Mesendoderm (in vitro differentiated cells): Measurements from ENCODE around the gene DOCK2.

Source experiments
- DNase-seq: peaks from one replicate; pipeline ENCODE4 v3.0.0; 2013
- H2AK5ac ChIP-seq: 2 replicates; pipeline ENCODE4 v1.6.1; 2013; ENCODE audit warnings: low read length, inconsistent platforms
- H2BK120ac ChIP-seq: 2 replicates; pipeline ENCODE4 v1.6.1; 2013; ENCODE audit warnings: low read depth, mild to moderate bottlenecking, low read length, moderate library complexity, mixed read lengths
- H2BK15ac ChIP-seq: replicated peaks from 2 replicates; pipeline ENCODE4 v1.6.1; 2013; ENCODE audit warnings: low read depth, mild to moderate bottlenecking, moderate library complexity
- H2BK5ac ChIP-seq: 2 replicates; pipeline ENCODE4 v1.6.1; 2013; ENCODE audit warnings: low read length, inconsistent platforms
- H3K18ac ChIP-seq: 2 replicates; pipeline ENCODE4 v1.6.1; 2013; ENCODE audit warnings: mild to moderate bottlenecking, low read length, mixed read lengths
- H3K23ac ChIP-seq: one replicate; pipeline ENCODE4 v1.6.1; 2013; ENCODE audit warnings: low read length
- H3K27ac ChIP-seq: 2 replicates; pipeline ENCODE4 v1.5.1; 2013; ENCODE audit warnings: low read depth, mild to moderate bottlenecking, inconsistent platforms, low read length, moderate library complexity
- H3K27me3 ChIP-seq: 2 replicates; pipeline ENCODE4 v1.6.1; 2013; ENCODE audit warnings: low read length, control low read depth, mild to moderate bottlenecking, inconsistent platforms; ENCODE audit not compliant: insufficient read depth, poor library complexity
- H3K36me3 ChIP-seq: 2 replicates; pipeline ENCODE4 v1.6.1; 2013; ENCODE audit warnings: low read length, inconsistent platforms; ENCODE audit not compliant: control insufficient read depth, insufficient read depth
- H3K4ac ChIP-seq: one replicate; pipeline ENCODE4 v1.6.1; 2013; ENCODE audit warnings: low read depth, mild to moderate bottlenecking, low read length, moderate library complexity
- H3K4me1 ChIP-seq: 2 replicates; pipeline ENCODE4 v1.6.1; 2013; ENCODE audit warnings: low read depth, low read length, inconsistent platforms; ENCODE audit not compliant: control insufficient read depth
- H3K4me2 ChIP-seq: 2 replicates; pipeline ENCODE4 v1.6.1; 2013; ENCODE audit warnings: low read length
- H3K4me3 ChIP-seq: 2 replicates; pipeline ENCODE4 v1.5.1; 2013; ENCODE audit warnings: mild to moderate bottlenecking, low read length
- H3K56ac ChIP-seq: one replicate; pipeline ENCODE4 v1.6.1; 2013; ENCODE audit warnings: low read length
- H3K79me1 ChIP-seq: 2 replicates; pipeline ENCODE4 v1.6.1; 2013; ENCODE audit warnings: low read length, inconsistent platforms
- H3K79me2 ChIP-seq: 2 replicates; pipeline ENCODE4 v1.6.1; 2013; ENCODE audit warnings: mild to moderate bottlenecking, low read length; ENCODE audit not compliant: control insufficient read depth, insufficient read depth
- H3K9ac ChIP-seq: 2 replicates; pipeline ENCODE4 v1.6.1; 2013; ENCODE audit warnings: low read length, inconsistent platforms
- H4K5ac ChIP-seq: one replicate; pipeline ENCODE4 v1.6.1; 2013; ENCODE audit warnings: low read length
- H4K8ac ChIP-seq: one replicate; pipeline ENCODE4 v1.6.1; 2013; ENCODE audit warnings: low read depth, mild to moderate bottlenecking, control low read depth, low read length, moderate library complexity
- WGBS: extraction: QIAGEN DNeasy Blood & Tissue Kit; methylation state at CpG from one replicate; pipeline ENCODE4 v1.1.7; 2013; ENCODE audit warnings: low lambda C conversion rate, missing lambda C conversion rate; ENCODE audit not compliant: insufficient coverage; ENCODE audit errors: extremely low coverage; 5-methylcytosine and 5-hydroxymethylcytosine counted together

Gene DOCK2

DNA sequence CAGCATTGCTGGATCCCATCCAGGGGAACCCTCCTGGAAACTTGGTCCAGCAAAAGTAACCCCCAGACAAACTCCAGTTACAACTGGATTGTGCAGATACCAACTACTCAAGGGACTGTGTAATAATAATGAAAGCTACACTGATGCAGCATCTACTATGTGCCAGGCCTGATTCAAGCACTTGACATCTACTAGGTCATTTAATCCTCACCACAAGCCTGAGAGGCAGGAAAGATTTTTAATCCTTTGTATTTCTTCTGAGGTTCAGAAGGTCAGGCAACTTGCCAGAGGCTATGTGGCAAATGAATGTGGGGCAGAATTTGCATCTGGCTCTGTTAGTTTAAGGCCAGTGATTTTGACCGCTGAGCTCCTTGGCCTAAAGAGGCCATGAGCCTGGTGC lies 439.1 kb downstream of the DOCK2 start:
- H3K4me1 ChIP-seq, result no peaks in the 10 kb centered on the region
- H3K56ac ChIP-seq, result no peak overlapping the region
- no peak overlapping the region for H2BK120ac ChIP-seq
- no peaks in the 10 kb centered on the region for H3K79me1 ChIP-seq
- no peak overlapping the region for H3K9ac ChIP-seq
- no peak overlapping the region for H2AK5ac ChIP-seq
- no peak overlapping the region for H3K4me2 ChIP-seq
- H3K27me3 ChIP-seq, result no peaks in the 10 kb centered on the region
- no CpG with 5 or more reads among the region's 1 CpG for WGBS
- no peak overlapping the region for H3K4ac ChIP-seq
- no peak overlapping the region for H2BK15ac ChIP-seq
- no peak overlapping the region for H3K27ac ChIP-seq
- H3K18ac ChIP-seq, result no peak overlapping the region
- no peak overlapping the region for H3K23ac ChIP-seq
- no peak overlapping the region for H4K8ac ChIP-seq
- H3K36me3 ChIP-seq, result no peaks in the 10 kb centered on the region
- H2BK5ac ChIP-seq, result no peak overlapping the region
- no peak for DNase-seq
- no peak overlapping the region for H3K4me3 ChIP-seq
- no peaks in the 10 kb centered on the region for H3K79me2 ChIP-seq
- H4K5ac ChIP-seq, result no peak overlapping the region

DNA sequence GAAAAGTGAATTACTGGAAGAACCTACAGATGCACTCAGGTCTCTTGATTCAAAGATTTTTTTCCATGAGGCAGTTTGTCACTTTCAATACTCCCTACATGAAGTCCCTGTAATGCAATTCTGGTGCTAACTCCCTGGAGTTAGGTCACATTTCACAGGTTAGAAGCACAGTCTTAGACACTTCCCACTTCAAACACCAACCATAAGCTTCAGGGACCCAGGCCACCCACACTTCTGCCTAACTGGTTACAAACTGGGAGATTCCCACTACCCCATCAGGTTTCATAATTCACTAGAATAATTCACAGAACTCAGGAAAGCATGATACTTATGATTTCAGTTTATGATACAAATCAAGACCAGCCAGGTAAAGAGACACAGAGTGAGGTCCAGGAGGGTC lies 439.7 kb downstream of the DOCK2 start:
- Histone ChIP-seq H2AK5ac (no peak overlapping the region), H2BK120ac (no peak overlapping the region)

DNA sequence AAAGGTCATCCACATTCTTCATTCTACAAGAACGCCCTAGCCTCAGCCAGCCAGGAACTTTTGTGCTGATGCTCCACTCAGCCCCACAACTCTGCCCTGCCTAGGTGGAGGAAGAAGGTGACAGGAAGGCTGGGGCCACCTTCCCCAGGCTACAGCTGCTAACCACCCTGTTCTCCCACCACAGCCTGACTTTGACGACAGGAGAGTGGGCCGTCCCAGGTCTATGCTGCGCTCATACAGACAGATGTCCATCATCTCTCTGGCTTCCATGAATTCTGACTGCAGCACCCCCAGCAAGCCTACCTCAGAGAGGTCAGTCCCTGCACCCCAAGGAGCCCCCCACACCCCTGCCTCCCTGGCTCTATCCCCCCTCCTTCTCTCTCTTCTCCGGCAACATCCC lies 440.5 kb downstream of the DOCK2 start:
- Histone ChIP-seq H4K5ac (no peak overlapping the region), H3K56ac (no peak overlapping the region), H3K4me1 (no peaks in the 10 kb centered on the region), H3K4me2 (no peak overlapping the region), H3K27me3 (no peaks in the 10 kb centered on the region), H3K79me2 (no peaks in the 10 kb centered on the region), H3K18ac (no peak overlapping the region), H4K8ac (no peak overlapping the region), H3K4ac (no peak overlapping the region), H3K79me1 (no peaks in the 10 kb centered on the region), H2BK5ac (no peak overlapping the region), H2BK120ac (no peak overlapping the region), H2BK15ac (no peak overlapping the region), H3K9ac (no peak overlapping the region), H3K23ac (no peak overlapping the region), H3K36me3 (no peaks in the 10 kb centered on the region), H3K27ac (no peak overlapping the region), H3K4me3 (no peak overlapping the region), H2AK5ac (no peak overlapping the region)
- no peak for DNase-seq
- WGBS, result no CpG with 5 or more reads among the region's 5 CpGs

More for the DNA sequence above, 439.7 kb downstream of the DOCK2 start:
- H3K4ac ChIP-seq, result no peak overlapping the region
- H3K23ac ChIP-seq, result no peak overlapping the region
- no peak overlapping the region for H3K27ac ChIP-seq
- H2BK15ac ChIP-seq, result no peak overlapping the region
- H4K8ac ChIP-seq, result no peak overlapping the region
- no peaks in the 10 kb centered on the region for H3K4me1 ChIP-seq
- no peak overlapping the region for H3K9ac ChIP-seq
- H3K4me2 ChIP-seq, result no peak overlapping the region
- H3K36me3 ChIP-seq, result no peaks in the 10 kb centered on the region
- H3K79me1 ChIP-seq, result no peaks in the 10 kb centered on the region
- DNase-seq, result no peak
- no peaks in the 10 kb centered on the region for H3K79me2 ChIP-seq
- H4K5ac ChIP-seq, result no peak overlapping the region
- no peak overlapping the region for H2BK5ac ChIP-seq
- H3K4me3 ChIP-seq, result no peak overlapping the region
- H3K27me3 ChIP-seq, result no peaks in the 10 kb centered on the region
- H3K56ac ChIP-seq, result no peak overlapping the region
- H3K18ac ChIP-seq, result no peak overlapping the region

GRCh38 chr5:170078458-170078857 lies 441.4 kb downstream of the DOCK2 start:
- DNase-seq, result no peak
- Histone ChIP-seq H3K36me3 (no peaks in the 10 kb centered on the region), H3K27ac (no peak overlapping the region), H3K23ac (no peak overlapping the region), H4K5ac (no peak overlapping the region), H2BK120ac (no peak overlapping the region), H3K4ac (no peak overlapping the region), H3K27me3 (no peaks in the 10 kb centered on the region), H3K4me2 (no peak overlapping the region), H2BK15ac (no peak overlapping the region), H3K18ac (no peak overlapping the region), H2BK5ac (no peak overlapping the region), H4K8ac (no peak overlapping the region), H3K9ac (no peak overlapping the region), H3K4me1 (no peaks in the 10 kb centered on the region), H3K4me3 (no peak overlapping the region), H3K79me1 (no peaks in the 10 kb centered on the region), H3K79me2 (no peaks in the 10 kb centered on the region), H3K56ac (no peak overlapping the region), H2AK5ac (no peak overlapping the region)
- 100% methylated on average over 1 of the region's 3 CpGs for WGBS

GRCh38 chr5:170078931-170079330 lies 441.9 kb downstream of the DOCK2 start:
- DNase-seq, result no peak
- Histone ChIP-seq H4K8ac (no peak overlapping the region), H3K27ac (no peak overlapping the region), H2AK5ac (no peak overlapping the region), H2BK120ac (no peak overlapping the region), H4K5ac (no peak overlapping the region), H3K56ac (no peak overlapping the region), H2BK15ac (no peak overlapping the region), H3K36me3 (no peaks in the 10 kb centered on the region), H3K27me3 (no peaks in the 10 kb centered on the region), H3K4me3 (no peak overlapping the region), H3K4ac (no peak overlapping the region), H3K18ac (no peak overlapping the region), H3K9ac (no peak overlapping the region), H2BK5ac (no peak overlapping the region), H3K79me1 (no peaks in the 10 kb centered on the region), H3K23ac (no peak overlapping the region), H3K4me1 (no peaks in the 10 kb centered on the region), H3K4me2 (no peak overlapping the region), H3K79me2 (no peaks in the 10 kb centered on the region)
- no CpG with 5 or more reads among the region's 13 CpGs for WGBS

- Histone ChIP-seq H3K18ac (no peak overlapping the region), H2AK5ac (no peak overlapping the region), H3K23ac (no peak overlapping the region), H4K8ac (no peak overlapping the region), H2BK5ac (no peak overlapping the region), H3K79me1 (no peaks in the 10 kb centered on the region), H3K27ac (no peak overlapping the region), H4K5ac (no peak overlapping the region), H3K27me3 (no peaks in the 10 kb centered on the region), H3K4me1 (no peaks in the 10 kb centered on the region), H3K4me2 (no peak overlapping the region), H2BK15ac (no peak overlapping the region), H2BK120ac (no peak overlapping the region), H3K79me2 (no peaks in the 10 kb centered on the region), H3K56ac (no peak overlapping the region), H3K9ac (no peak overlapping the region), H3K36me3 (no peaks in the 10 kb centered on the region), H3K4ac (no peak overlapping the region), H3K4me3 (no peak overlapping the region)
- WGBS, result no CpG with 5 or more reads among the region's 1 CpG
- DNase-seq, result no peak
These were observed 443.1 kb downstream of the DOCK2 start for GRCh38 chr5:170080217-170080616.
